AG10803 (cell line): ENCODE measurements around the gene DYNLT1.

Experiments
- DNase-seq: peaks from one replicate; pipeline ENCODE4 v3.0.0; 2010; ENCODE audit warnings: low read depth
- H3K4me3 ChIP-seq: 2 replicates; pipeline ENCODE4 v1.5.1; 2011; ENCODE audit warnings: mild to moderate bottlenecking, low read length, control low read depth
- TF ChIP-seq, protein P1 (sequence below): conservative IDR thresholded peaks from 2 replicates; pipeline ENCODE4 v1.5.1; 2011; ENCODE audit warnings: mild to moderate bottlenecking, low read length, control low read depth, inconsistent platforms

Gene DYNLT1

DNA sequence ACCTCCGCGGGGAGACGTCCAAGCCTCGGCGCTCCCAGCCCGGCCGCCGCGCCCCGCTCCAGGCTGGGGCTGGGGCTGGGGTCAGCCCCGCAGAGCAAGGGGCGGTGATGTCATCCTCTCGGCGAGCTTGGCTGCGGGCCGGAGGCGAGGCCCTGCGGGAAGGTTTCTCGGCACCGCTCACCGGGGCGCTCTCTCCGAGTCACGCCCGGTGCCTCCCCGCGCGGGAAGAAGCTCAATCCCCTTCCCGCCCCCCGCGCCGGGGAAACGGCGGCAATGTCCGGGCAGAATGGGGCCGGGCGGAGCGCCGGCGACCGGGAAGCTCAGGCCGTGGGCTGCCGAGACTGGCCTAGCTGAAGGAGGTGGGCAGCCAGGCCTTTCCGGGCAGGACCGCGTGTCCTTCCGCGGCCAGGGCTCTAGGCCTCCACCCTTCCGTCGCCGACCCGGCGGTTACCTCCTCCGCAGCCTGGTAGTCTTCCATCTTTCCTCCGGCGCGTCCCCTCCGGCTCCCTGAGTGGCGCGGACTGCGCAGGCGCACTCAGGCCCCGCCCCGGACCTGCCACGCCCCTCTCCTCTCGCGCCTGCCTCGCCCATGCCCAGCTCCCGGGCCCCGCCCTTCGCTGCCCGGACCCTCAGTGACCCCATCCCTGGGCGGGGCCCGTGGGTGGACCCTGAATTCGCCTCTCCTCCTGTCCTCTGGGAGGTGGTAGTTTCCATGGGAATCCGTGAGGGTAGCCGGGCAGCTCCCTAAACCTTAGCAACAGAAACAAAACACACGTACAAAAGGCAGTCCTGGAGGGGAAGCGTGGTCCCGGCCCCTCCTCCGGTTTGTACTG is at the start of gene DYNLT1:
DYNLT1 (minus strand) TSS at position 513 of the 833 bp plus-strand sequence; CDS start at position 478, 35 bp downstream.
- peak; percentile 89 for DNase-seq
- TF ChIP-seq, protein P1, sequence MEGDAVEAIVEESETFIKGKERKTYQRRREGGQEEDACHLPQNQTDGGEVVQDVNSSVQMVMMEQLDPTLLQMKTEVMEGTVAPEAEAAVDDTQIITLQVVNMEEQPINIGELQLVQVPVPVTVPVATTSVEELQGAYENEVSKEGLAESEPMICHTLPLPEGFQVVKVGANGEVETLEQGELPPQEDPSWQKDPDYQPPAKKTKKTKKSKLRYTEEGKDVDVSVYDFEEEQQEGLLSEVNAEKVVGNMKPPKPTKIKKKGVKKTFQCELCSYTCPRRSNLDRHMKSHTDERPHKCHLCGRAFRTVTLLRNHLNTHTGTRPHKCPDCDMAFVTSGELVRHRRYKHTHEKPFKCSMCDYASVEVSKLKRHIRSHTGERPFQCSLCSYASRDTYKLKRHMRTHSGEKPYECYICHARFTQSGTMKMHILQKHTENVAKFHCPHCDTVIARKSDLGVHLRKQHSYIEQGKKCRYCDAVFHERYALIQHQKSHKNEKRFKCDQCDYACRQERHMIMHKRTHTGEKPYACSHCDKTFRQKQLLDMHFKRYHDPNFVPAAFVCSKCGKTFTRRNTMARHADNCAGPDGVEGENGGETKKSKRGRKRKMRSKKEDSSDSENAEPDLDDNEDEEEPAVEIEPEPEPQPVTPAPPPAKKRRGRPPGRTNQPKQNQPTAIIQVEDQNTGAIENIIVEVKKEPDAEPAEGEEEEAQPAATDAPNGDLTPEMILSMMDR: no peak
- peak within 1 kb of the TSS; percentile 92 for H3K4me3 ChIP-seq

DNA sequence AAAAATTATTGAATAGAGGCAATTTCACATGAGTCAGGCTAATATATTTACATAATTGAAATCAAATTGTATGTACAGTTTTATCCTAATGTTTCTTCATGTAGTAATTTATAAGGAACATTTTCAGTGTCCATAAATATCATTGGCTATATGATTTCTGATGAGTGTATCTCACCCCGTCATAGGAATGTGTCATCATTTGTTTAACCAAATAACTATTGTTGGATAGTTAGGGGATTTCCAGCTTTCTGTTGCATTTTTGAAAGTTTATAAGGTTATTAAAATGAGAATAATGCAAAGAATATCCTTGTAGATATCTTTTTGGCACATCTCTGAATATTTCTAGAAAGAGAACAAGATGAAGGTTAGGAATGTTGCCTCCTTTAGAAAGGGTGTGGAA is 44.3 kb upstream of the DYNLT1 start:
- TF ChIP-seq, protein P1: no peak
- no peak for DNase-seq
- H3K4me3 ChIP-seq: no peak overlapping the region

DNA sequence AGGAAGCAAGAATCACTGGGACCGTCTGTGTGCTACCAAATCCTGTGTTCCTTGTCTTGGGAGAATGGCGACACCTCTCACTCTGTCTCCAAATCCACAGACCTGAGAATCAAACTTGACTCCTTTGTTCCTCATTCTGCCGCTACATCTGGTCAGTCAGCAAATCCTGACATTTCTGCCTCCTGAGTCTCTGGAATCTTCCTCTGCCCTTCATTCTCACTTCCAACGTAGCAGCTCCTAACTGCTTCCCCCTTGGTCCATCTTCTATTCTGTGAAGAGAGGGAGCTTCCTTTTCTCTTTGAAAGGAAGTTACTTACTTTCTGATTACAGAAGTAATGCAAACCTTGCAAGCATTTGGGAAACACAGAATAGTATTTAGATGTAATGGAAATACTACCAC is 43.0 kb upstream of the DYNLT1 start:
- no peak for DNase-seq
- TF ChIP-seq, protein P1: no peak
- H3K4me3 ChIP-seq: no peak overlapping the region

DNA sequence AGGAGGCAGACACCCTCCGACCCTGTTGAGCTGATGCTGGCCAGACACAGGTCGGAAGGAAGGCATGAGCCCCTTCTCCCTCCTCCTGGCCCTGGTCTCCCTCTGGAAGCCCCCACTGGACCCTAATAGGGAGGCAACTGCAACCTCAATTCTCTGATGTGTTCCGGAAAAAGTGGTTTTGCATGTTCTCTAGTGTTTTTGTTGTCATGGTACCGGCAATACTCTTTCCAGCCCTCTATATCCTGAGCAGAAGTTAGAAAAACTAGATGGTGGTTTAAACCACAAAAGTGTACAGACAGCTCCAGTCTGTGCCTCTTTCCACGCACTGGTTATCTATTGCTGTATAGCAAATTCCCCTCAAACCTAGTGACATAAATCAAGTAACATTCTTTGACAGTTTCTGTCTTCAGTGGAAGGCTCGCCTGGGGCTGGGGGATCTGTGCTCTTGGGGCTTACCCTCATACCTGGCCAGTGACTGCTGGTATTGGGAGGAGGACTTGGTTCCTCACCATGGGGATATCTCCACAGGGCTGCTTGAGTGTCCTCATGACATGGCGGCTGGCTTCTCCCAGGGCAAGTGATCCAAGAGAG is 42.3 kb upstream of the DYNLT1 start:
- TF ChIP-seq, protein P1: no peak
- DNase-seq: no peak
- H3K4me3 ChIP-seq: no peak overlapping the region

DNA sequence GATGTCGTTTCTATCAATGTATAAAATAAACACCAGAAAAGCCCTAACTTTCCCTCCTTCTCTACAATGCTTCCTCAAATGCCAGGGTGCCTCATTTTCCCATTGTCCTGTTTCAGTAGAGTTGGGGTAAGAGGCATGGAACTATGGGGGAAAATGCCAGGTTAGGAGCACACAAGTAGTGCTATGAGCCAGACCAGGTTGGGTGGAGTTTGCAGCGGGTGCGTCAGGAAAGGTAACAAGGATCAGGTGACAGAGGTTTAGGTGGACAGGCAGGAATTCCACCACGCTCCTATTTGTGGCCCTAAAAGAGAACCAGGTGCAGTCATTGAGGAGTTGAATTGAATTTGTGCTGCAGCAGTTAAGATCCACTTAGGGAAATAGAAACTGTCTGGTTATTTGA is 41.8 kb upstream of the DYNLT1 start:
- DNase-seq: no peak
- no peak overlapping the region for H3K4me3 ChIP-seq
- TF ChIP-seq, protein P1: no peak

DNA sequence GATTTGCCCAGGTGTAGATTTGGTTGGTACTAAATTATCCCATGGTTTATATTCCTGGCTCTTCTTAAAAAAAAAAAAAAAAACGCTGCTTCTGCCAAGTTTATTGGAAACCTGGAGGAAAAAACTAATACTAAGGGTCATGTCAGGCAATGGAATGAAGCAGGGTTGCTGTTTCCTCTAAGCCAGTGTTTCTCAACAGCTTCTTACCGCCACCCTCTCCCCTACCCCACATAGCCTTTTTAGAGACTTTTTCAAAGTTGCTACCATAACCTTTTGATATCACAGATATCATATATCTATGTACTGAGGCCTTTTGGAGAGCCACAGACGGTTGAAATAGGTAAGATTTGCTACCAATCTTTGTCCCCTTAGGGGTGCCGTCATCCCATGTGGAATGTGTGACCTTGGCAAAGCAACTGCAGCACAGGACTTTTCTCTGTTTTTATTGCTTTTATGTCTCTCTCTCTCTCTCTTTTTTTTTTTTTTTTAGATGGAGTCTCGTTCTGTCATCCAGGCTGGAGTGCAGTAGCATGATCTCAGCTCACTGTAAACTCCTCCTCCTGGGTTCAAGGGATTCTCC is 40.3 kb upstream of the DYNLT1 start:
- TF ChIP-seq, protein P1: no peak
- DNase-seq: peak; percentile 12
- no peak overlapping the region for H3K4me3 ChIP-seq
